IMR-90 (cell line): ENCODE measurements around the gene NT5C3A. TPM values are rescaled to one million over a fixed set of nuclear protein-coding genes. Genes with fewer than 3 reads are reported as not detected.

Experiments
- ATAC-seq: fragments of 200-7000 bp; cut with Tn5 transposase; 2 replicates; pipeline ENCODE4 v1.9.1; 2020; ENCODE audit warnings: low read depth, mild to moderate bottlenecking, moderate library complexity
- BruUV-seq: library from RNA; stranded (reverse); fragments of 400-500 nt; replicated peaks from 2 replicates; lab custom pipeline; 2021; lab: Mats Ljungman, UMichigan
- CTCF ChIA-PET: fragments of 300-600 bp; formaldehyde crosslinking; extraction: SDS; loops from one replicate; lab custom pipeline; 2021; ENCODE audit warnings: antibody characterized with exemption; lab: Yijun Ruan, JAX
- POLR2A ChIA-PET: fragments of 300-600 bp; sonication (Branson Sonifier 250); formaldehyde crosslinking; loops from one replicate; lab custom pipeline; 2022; ENCODE audit warnings: antibody characterized with exemption; ENCODE audit not compliant: unreplicated experiment; lab: Charles Lee
- DNase-seq: peaks from one replicate; pipeline ENCODE4 v3.0.0; 2013
- H2AFZ ChIP-seq: replicated peaks from 2 replicates; pipeline ENCODE3; 2013; ENCODE audit warnings: low read length, mild to moderate bottlenecking; ENCODE audit not compliant: poor library complexity
- H2AK5ac ChIP-seq: 2 replicates; pipeline ENCODE4 v1.6.1; 2013; ENCODE audit warnings: low read depth, low read length, inconsistent platforms
- H2AK9ac ChIP-seq: replicated peaks from 2 replicates; pipeline ENCODE3; 2013; ENCODE audit warnings: mild to moderate bottlenecking, low read depth, low read length, moderate library complexity; ENCODE audit not compliant: poor library complexity
- H2BK120ac ChIP-seq: 2 replicates; pipeline ENCODE4 v1.6.1; 2013; ENCODE audit warnings: low read depth, low read length, inconsistent platforms
- H2BK15ac ChIP-seq: 3 replicates; pipeline ENCODE4 v1.6.1; 2013; ENCODE audit warnings: low read depth, low read length, inconsistent platforms
- H2BK20ac ChIP-seq: 2 replicates; pipeline ENCODE4 v1.6.1; 2013; ENCODE audit warnings: low read depth, mild to moderate bottlenecking, inconsistent platforms, low read length, moderate library complexity
- H2BK5ac ChIP-seq: 2 replicates; pipeline ENCODE4 v1.6.1; 2013; ENCODE audit warnings: mild to moderate bottlenecking, low read depth, low read length, inconsistent platforms; ENCODE audit not compliant: poor library complexity, severe bottlenecking
- H3K14ac ChIP-seq: replicated peaks from 2 replicates; pipeline ENCODE4 v1.6.1; 2013; ENCODE audit warnings: low read depth, low read length, inconsistent platforms
- H3K18ac ChIP-seq: 2 replicates; pipeline ENCODE4 v1.6.1; 2013; ENCODE audit warnings: low read depth, low read length, control low read depth
- H3K23ac ChIP-seq: 2 replicates; pipeline ENCODE4 v1.6.1; 2013; ENCODE audit warnings: low read depth, low read length, inconsistent platforms
- H3K27ac ChIP-seq: 2 replicates; pipeline ENCODE4 v1.5.1; 2013; ENCODE audit warnings: mild to moderate bottlenecking, control low read depth, low read length; ENCODE audit not compliant: insufficient read depth
- H3K27me3 ChIP-seq: 2 replicates; pipeline ENCODE4 v1.6.1; 2013; ENCODE audit warnings: low read length; ENCODE audit not compliant: control insufficient read depth, insufficient read depth
- H3K36me3 ChIP-seq: 2 replicates; pipeline ENCODE4 v1.6.1; 2013; ENCODE audit warnings: low read length, mixed read lengths; ENCODE audit not compliant: control insufficient read depth, insufficient read depth
- H3K4ac ChIP-seq: 2 replicates; pipeline ENCODE4 v1.6.1; 2013; ENCODE audit warnings: low read depth, low read length, inconsistent platforms
- H3K4me1 ChIP-seq: 2 replicates; pipeline ENCODE4 v1.6.1; 2013; ENCODE audit warnings: low read length, mixed read lengths; ENCODE audit not compliant: control insufficient read depth, insufficient read depth
- H3K4me2 ChIP-seq: 2 replicates; pipeline ENCODE4 v1.6.1; 2013; ENCODE audit warnings: low read depth, mild to moderate bottlenecking, control low read depth, low read length, moderate library complexity
- H3K4me3 ChIP-seq: 2 replicates; pipeline ENCODE4 v1.5.1; 2013; ENCODE audit warnings: low read depth, mild to moderate bottlenecking, control low read depth, low read length, moderate library complexity; ENCODE audit not compliant: insufficient read depth
- H3K56ac ChIP-seq: 2 replicates; pipeline ENCODE4 v1.6.1; 2013; ENCODE audit warnings: low read length, inconsistent platforms; ENCODE audit not compliant: insufficient read depth; ENCODE audit errors: extremely low read depth
- H3K79me1 ChIP-seq, 2 experiments: 2 replicates each; pipeline ENCODE4 v1.6.1; 2013; ENCODE audit warnings: low read length in 2 of 2, inconsistent platforms in 1 of 2, low read depth in 1 of 2
- H3K9ac ChIP-seq: 2 replicates; pipeline ENCODE4 v1.6.1; 2013; ENCODE audit warnings: low read depth, low read length, control low read depth
- H3K9me1 ChIP-seq: 2 replicates; pipeline ENCODE4 v1.6.1; 2013; ENCODE audit warnings: low read length, inconsistent platforms; ENCODE audit not compliant: insufficient read depth
- H3K9me3 ChIP-seq: 2 replicates; pipeline ENCODE4 v1.6.1; 2013; ENCODE audit warnings: low read length; ENCODE audit not compliant: control insufficient read depth, insufficient read depth
- H4K20me1 ChIP-seq: 2 replicates; pipeline ENCODE4 v1.6.1; 2013; ENCODE audit warnings: low read length, inconsistent platforms; ENCODE audit not compliant: insufficient read depth
- H4K5ac ChIP-seq: 2 replicates; pipeline ENCODE4 v1.6.1; 2013; ENCODE audit warnings: mild to moderate bottlenecking, low read depth, low read length, control low read depth
- H4K8ac ChIP-seq, 2 experiments: 2 replicates each; pipeline ENCODE4 v1.6.1; 2013; ENCODE audit warnings: low read depth in 2 of 2, low read length in 2 of 2, control low read depth in 1 of 2, inconsistent platforms in 1 of 2
- H4K91ac ChIP-seq: 2 replicates; pipeline ENCODE4 v1.6.1; 2013; ENCODE audit warnings: low read depth, low read length, inconsistent platforms; ENCODE audit not compliant: insufficient read depth
- BHLHE40 ChIP-seq: fragments of 150-350 bp; IDR thresholded peaks from 2 replicates; pipeline ENCODE4 v1.6.1; 2016; ENCODE audit warnings: mild to moderate bottlenecking, low read depth, low read length
- CEBPB ChIP-seq: IDR thresholded peaks from 2 replicates; pipeline ENCODE4 v1.6.1; 2012; ENCODE audit warnings: low read depth, low read length, improper control_type of control experiment
- CHD1 ChIP-seq: IDR thresholded peaks from 2 replicates; pipeline ENCODE4 v1.6.1; 2012; ENCODE audit warnings: low read depth, low read length, improper control_type of control experiment
- FOS ChIP-seq: fragments of 150-350 bp; IDR thresholded peaks from 2 replicates; pipeline ENCODE4 v1.6.1; 2016; ENCODE audit warnings: low read depth, low read length
- MAFK ChIP-seq: IDR thresholded peaks from 2 replicates; pipeline ENCODE4 v1.6.1; 2012; ENCODE audit warnings: low read depth, low read length, improper control_type of control experiment
- MAZ ChIP-seq: IDR thresholded peaks from 2 replicates; pipeline ENCODE4 v1.6.1; 2012; ENCODE audit warnings: low read depth, mild to moderate bottlenecking, low read length, improper control_type of control experiment, moderate library complexity, borderline replicate concordance
- MXI1 ChIP-seq: IDR thresholded peaks from 2 replicates; pipeline ENCODE4 v1.6.1; 2012; ENCODE audit warnings: low read depth, mild to moderate bottlenecking, low read length, moderate library complexity, borderline replicate concordance
- NFE2L2 ChIP-seq: fragments of 150-350 bp; IDR thresholded peaks from 2 replicates; pipeline ENCODE4 v1.6.1; 2016; ENCODE audit warnings: low read depth, mild to moderate bottlenecking, low read length
- POLR2A ChIP-seq: IDR thresholded peaks from 2 replicates; pipeline ENCODE4 v1.6.1; 2012; ENCODE audit warnings: mild to moderate bottlenecking, low read depth, low read length
- RAD21 ChIP-seq: IDR thresholded peaks from 2 replicates; pipeline ENCODE4 v1.6.1; 2012; ENCODE audit warnings: low read length, improper control_type of control experiment
- RCOR1 ChIP-seq: IDR thresholded peaks from 2 replicates; pipeline ENCODE4 v1.6.1; 2012; ENCODE audit warnings: mild to moderate bottlenecking, low read length, improper control_type of control experiment; ENCODE audit not compliant: insufficient replicate concordance
- RFX5 ChIP-seq: IDR thresholded peaks from 2 replicates; pipeline ENCODE4 v1.8.0; 2012; ENCODE audit warnings: low read depth, mild to moderate bottlenecking, low read length, moderate library complexity
- SMC3 ChIP-seq: fragments of 150-350 bp; IDR thresholded peaks from 2 replicates; pipeline ENCODE4 v1.6.1; 2016; ENCODE audit warnings: low read depth, mild to moderate bottlenecking, antibody characterized with exemption, low read length, moderate library complexity
- WGBS, 2 experiments: methylation state at CpG; one replicate each; pipeline versions ENCODE4 v1.1.5 to v1.1.7; 2013; ENCODE audit warnings: missing lambda C conversion rate in 2 of 2; ENCODE audit not compliant: insufficient read length in 1 of 2; ENCODE audit errors: extremely low coverage in 2 of 2; 5-methylcytosine and 5-hydroxymethylcytosine counted together
- dilution Hi-C: fragments of 300-500 bp; cut with HindIII; formaldehyde crosslinking; loops from one replicate; pipeline ENCODE4 v1.14.3; 2018; ENCODE audit warnings: low sequenced_read_pairs; ENCODE audit not compliant: unreplicated experiment
- in situ Hi-C: fragments of 300-500 bp; cut with MboI; formaldehyde crosslinking; loops from 3 replicates; pipeline ENCODE4 v1.14.3; 2019; ENCODE audit warnings: low sequenced_read_pairs, inconsistent platforms, mixed read lengths
- intact Hi-C: fragments of 100-400 bp; cut with micrococcal nuclease; formaldehyde crosslinking; loops from 2 replicates; pipeline ENCODE4 v1.10.0; 2022
- polyA plus RNA-seq, 3 experiments: library from polyadenylated mRNA; depleted of rRNA; stranded (reverse); fragments of >200 nt; gene quantifications; 2 replicates each; pipeline ENCODE4 v1.2.3, GENCODE V29; 2012; ENCODE audit warnings: low replicate concordance in 1 of 3
- total RNA-seq: library from RNA; depleted of rRNA; stranded (reverse); fragments of >200 nt; gene quantifications from 2 replicates; pipeline ENCODE4 v1.2.3, GENCODE V29; 2012
- TF ChIP-seq, protein P1 (sequence below): fragments of 150-350 bp; IDR thresholded peaks from 2 replicates; pipeline ENCODE4 v1.6.1; 2016; ENCODE audit warnings: low read depth, mild to moderate bottlenecking, low read length, moderate library complexity, borderline replicate concordance
- TF ChIP-seq, protein P2 (sequence below): fragments of 150-350 bp; IDR thresholded peaks from 2 replicates; pipeline ENCODE4 v1.6.1; 2017; ENCODE audit warnings: mild to moderate bottlenecking, antibody characterized with exemption, low read length, low read depth
- TF ChIP-seq, protein P3 (sequence below): conservative IDR thresholded peaks from 2 replicates; pipeline ENCODE4 v1.5.1; 2012; ENCODE audit warnings: mild to moderate bottlenecking, low read depth, low read length, improper control_type of control experiment

NT5C3A gene
- total and polyA plus RNA-seq, 2 of the 4 experiments (the other 2 are of a cell fraction): 11.3 to 12.2 TPM

DNA sequence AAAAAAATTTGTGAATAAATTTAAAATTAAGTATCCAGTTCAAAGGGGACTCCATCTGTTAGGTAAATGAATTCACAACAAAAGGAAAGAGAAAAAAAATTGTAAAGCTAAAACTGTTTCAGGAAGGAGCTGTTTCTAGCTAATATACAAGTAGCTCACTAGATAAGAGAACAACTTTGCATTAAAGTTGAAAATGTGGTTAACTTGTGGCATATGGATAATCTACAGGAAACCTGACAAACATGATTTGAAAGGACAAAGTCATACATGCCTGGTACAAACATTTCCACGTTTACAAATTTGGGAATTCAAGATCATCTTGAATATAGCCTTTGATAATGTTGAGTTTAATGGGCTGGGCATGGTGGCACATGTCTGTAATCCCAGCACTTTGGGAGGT, 8.9 kb downstream of the NT5C3A start:
- no peak overlapping the region for H4K91ac ChIP-seq
- no TSS peak for BruUV-seq
- in situ Hi-C loops (no loop called here), dilution Hi-C loops (no loop called here), intact Hi-C loops (loop anchor here (5.0 kb wide), 1 partner anchor 111 kb away; no protein-coding TSS in a partner anchor)
- H2AFZ ChIP-seq: no peak overlapping the region
- TF ChIP-seq MXI1 (no peak), CHD1 (no peak), RCOR1 (no peak), RAD21 (no peak), MAZ (no peak), SMC3 (no peak), FOS (no peak), BHLHE40 (no peak), RFX5 (no peak), NFE2L2 (no peak), POLR2A (no peak), MAFK (no peak), CEBPB (no peak)
- TF ChIP-seq, protein P1, sequence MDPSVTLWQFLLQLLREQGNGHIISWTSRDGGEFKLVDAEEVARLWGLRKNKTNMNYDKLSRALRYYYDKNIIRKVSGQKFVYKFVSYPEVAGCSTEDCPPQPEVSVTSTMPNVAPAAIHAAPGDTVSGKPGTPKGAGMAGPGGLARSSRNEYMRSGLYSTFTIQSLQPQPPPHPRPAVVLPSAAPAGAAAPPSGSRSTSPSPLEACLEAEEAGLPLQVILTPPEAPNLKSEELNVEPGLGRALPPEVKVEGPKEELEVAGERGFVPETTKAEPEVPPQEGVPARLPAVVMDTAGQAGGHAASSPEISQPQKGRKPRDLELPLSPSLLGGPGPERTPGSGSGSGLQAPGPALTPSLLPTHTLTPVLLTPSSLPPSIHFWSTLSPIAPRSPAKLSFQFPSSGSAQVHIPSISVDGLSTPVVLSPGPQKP: no peak
- TF ChIP-seq, protein P2, sequence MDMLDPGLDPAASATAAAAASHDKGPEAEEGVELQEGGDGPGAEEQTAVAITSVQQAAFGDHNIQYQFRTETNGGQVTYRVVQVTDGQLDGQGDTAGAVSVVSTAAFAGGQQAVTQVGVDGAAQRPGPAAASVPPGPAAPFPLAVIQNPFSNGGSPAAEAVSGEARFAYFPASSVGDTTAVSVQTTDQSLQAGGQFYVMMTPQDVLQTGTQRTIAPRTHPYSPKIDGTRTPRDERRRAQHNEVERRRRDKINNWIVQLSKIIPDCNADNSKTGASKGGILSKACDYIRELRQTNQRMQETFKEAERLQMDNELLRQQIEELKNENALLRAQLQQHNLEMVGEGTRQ: no peak
- TF ChIP-seq, protein P3, sequence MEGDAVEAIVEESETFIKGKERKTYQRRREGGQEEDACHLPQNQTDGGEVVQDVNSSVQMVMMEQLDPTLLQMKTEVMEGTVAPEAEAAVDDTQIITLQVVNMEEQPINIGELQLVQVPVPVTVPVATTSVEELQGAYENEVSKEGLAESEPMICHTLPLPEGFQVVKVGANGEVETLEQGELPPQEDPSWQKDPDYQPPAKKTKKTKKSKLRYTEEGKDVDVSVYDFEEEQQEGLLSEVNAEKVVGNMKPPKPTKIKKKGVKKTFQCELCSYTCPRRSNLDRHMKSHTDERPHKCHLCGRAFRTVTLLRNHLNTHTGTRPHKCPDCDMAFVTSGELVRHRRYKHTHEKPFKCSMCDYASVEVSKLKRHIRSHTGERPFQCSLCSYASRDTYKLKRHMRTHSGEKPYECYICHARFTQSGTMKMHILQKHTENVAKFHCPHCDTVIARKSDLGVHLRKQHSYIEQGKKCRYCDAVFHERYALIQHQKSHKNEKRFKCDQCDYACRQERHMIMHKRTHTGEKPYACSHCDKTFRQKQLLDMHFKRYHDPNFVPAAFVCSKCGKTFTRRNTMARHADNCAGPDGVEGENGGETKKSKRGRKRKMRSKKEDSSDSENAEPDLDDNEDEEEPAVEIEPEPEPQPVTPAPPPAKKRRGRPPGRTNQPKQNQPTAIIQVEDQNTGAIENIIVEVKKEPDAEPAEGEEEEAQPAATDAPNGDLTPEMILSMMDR: no peak
- H3K56ac ChIP-seq: no peak overlapping the region
- H2BK20ac ChIP-seq: no peak overlapping the region
- H3K4me1 ChIP-seq: peaks cover 4% of the 10 kb centered on the region; the same call in 1 of the 2 replicates
- ATAC-seq (no peak), DNase-seq (no peak)
- ChIA-PET CTCF (interaction anchor here (0.6 to 1.3 kb wide), 2 partner anchors 253 to 1900 kb away, joined by 3 to 4 read pairs; no protein-coding TSS in a partner anchor), POLR2A (no interaction called here)
- H2BK120ac ChIP-seq: no peak overlapping the region
- no peak overlapping the region for H3K18ac ChIP-seq
- peaks cover 6% of the 10 kb centered on the region; the same call in 1 of the 2 replicates for H4K20me1 ChIP-seq
- no peak overlapping the region for H3K4me3 ChIP-seq
- no peak overlapping the region for H2AK9ac ChIP-seq
- no peak overlapping the region for H2AK5ac ChIP-seq
- no CpG with 5 or more reads among the region's 1 CpG for WGBS, 2 experiments
- no peak overlapping the region for H3K14ac ChIP-seq
- H3K27me3 ChIP-seq: no peaks in the 10 kb centered on the region
- no peak overlapping the region; the same call in 1 of the 2 replicates for H4K5ac ChIP-seq
- H4K8ac ChIP-seq: no peak overlapping the region
- H3K23ac ChIP-seq: no peak overlapping the region
- H3K9ac ChIP-seq: no peak overlapping the region
- no peak overlapping the region for H3K4me2 ChIP-seq
- peaks cover 12 to 55% of the 10 kb centered on the region in 2 experiments; a peak in 3 of 4 replicates for H3K79me1 ChIP-seq
- no peaks in the 10 kb centered on the region for H3K9me3 ChIP-seq
- no peak overlapping the region for H2BK5ac ChIP-seq
- no peaks in the 10 kb centered on the region for H3K36me3 ChIP-seq
- no peak overlapping the region for H3K27ac ChIP-seq
- no peaks in the 10 kb centered on the region for H3K9me1 ChIP-seq
- no peak overlapping the region for H3K4ac ChIP-seq
- H2BK15ac ChIP-seq: no peak overlapping the region
